HepG2 (cell line): ENCODE measurements around the gene ARRDC4. TPM values are rescaled to one million over a fixed set of nuclear protein-coding genes. Genes with fewer than 3 reads are reported as not detected.

Source experiments
- ATAC-seq: fragments of 200-7000 bp; cut with Tn5 transposase; 3 replicates; pipeline ENCODE4 v1.9.1; 2020; ENCODE audit warnings: mild to moderate bottlenecking, moderate library complexity
- BruUV-seq: library from RNA; stranded (reverse); fragments of 400-500 nt; replicated peaks from 2 replicates; lab custom pipeline; 2021; lab: Mats Ljungman, UMichigan
- CTCF ChIA-PET: fragments of 300-600 bp; formaldehyde crosslinking; extraction: SDS; loops from one replicate; lab custom pipeline; 2021; ENCODE audit warnings: low total read pairs, inconsistent platforms, low intra/inter-chr PET ratio; lab: Yijun Ruan, JAX
- POLR2A ChIA-PET: fragments of 350-600 bp; sonication (Branson Sonifier 250); formaldehyde crosslinking; loops from one replicate; lab custom pipeline; 2020; ENCODE audit warnings: antibody characterized with exemption, inconsistent platforms; lab: Yijun Ruan, JAX
- DNase-seq: peaks from one replicate; pipeline ENCODE4 v3.0.0-alpha.2; 2015; ENCODE audit warnings: low spot score
- FAIRE-seq: peaks from 3 replicates; lab custom pipeline; 2011; peaks lifted over from hg19 to GRCh38; lab: Jason Lieb, UNC
- H2AFZ ChIP-seq: one replicate; pipeline ENCODE4 v1.6.1; 2011; ENCODE audit warnings: low read length, inconsistent platforms
- H3K27ac ChIP-seq: fragments of 300-600 bp; 3 replicates; pipeline ENCODE4 v1.8.0; 2011; ENCODE audit warnings: mixed run types, mild to moderate bottlenecking, mixed read lengths, low read length, inconsistent platforms; ENCODE audit not compliant: insufficient read depth; ENCODE audit errors: extremely low read length
- H3K27me3 ChIP-seq, 2 experiments: fragments of 200-600 bp in 1 of 2; 2 replicates in 1 of 2; 3 replicates in 1 of 2; pipeline versions ENCODE4 v1.6.0 to v1.8.0; 2011; ENCODE audit warnings: low read length in 2 of 2, mild to moderate bottlenecking in 2 of 2, moderate library complexity in 2 of 2, inconsistent platforms in 1 of 2; ENCODE audit not compliant: insufficient read depth in 2 of 2, control insufficient read depth in 1 of 2
- H3K36me3 ChIP-seq, 2 experiments: fragments of 200-600 bp in 1 of 2; replicated peaks in 1 of 2; 2 replicates in 1 of 2; 3 replicates in 1 of 2; pipeline versions ENCODE4 v1.5.1 to v1.8.0; 2011; ENCODE audit warnings: low read length in 2 of 2, inconsistent platforms in 1 of 2; ENCODE audit not compliant: insufficient read depth in 2 of 2, control insufficient read depth in 1 of 2
- H3K4me1 ChIP-seq: 2 replicates; pipeline ENCODE4 v1.5.1; 2012; ENCODE audit warnings: low read length, inconsistent platforms; ENCODE audit not compliant: insufficient read depth
- H3K4me2 ChIP-seq: 2 replicates; pipeline ENCODE4 v1.6.0; 2011; ENCODE audit warnings: low read depth, low read length, inconsistent platforms
- H3K4me3 ChIP-seq, 3 experiments: fragments of 200-600 bp in 1 of 3; sonication (generic), shearing (Covaris generic) in 1 of 3; replicated peaks in 1 of 3; 2 replicates each; pipeline ENCODE4 v1.5.1; 2011 to 2016; ENCODE audit warnings: low read length in 3 of 3, inconsistent platforms in 2 of 3, low read depth in 2 of 3, mild to moderate bottlenecking in 2 of 3, control low read depth in 1 of 3, mixed read lengths in 1 of 3; ENCODE audit not compliant: insufficient read depth in 1 of 3
- H3K79me2 ChIP-seq: one replicate; pipeline ENCODE4 v1.6.1; 2011; ENCODE audit warnings: low read length, inconsistent platforms; ENCODE audit not compliant: insufficient read depth
- H3K9ac ChIP-seq: 2 replicates; pipeline ENCODE4 v1.6.0; 2011; ENCODE audit warnings: mild to moderate bottlenecking, low read depth, low read length, inconsistent platforms; ENCODE audit not compliant: insufficient read depth
- H3K9me3 ChIP-seq: 2 replicates; pipeline ENCODE4 v1.5.1; 2012; ENCODE audit warnings: mild to moderate bottlenecking, low read length
- H4K20me1 ChIP-seq: 2 replicates; pipeline ENCODE4 v1.6.0; 2011; ENCODE audit warnings: inconsistent platforms, mild to moderate bottlenecking, low read length, moderate library complexity; ENCODE audit not compliant: insufficient read depth
- AHDC1 ChIP-seq: sonication (generic); formaldehyde crosslinking; IDR thresholded peaks from 2 replicates; pipeline ENCODE4 v1.5.1; 2020; ENCODE audit warnings: mild to moderate bottlenecking, missing genetic modification reagents, borderline replicate concordance
- MIER2 ChIP-seq: IDR thresholded peaks from 2 replicates; pipeline ENCODE4 v1.6.1; 2016; ENCODE audit warnings: missing biosample characterization, missing genetic modification reagents
- NCOR1 ChIP-seq: fragments of 200-600 bp; sonication (generic); IDR thresholded peaks from 2 replicates; pipeline ENCODE4 v1.7.0; 2017; ENCODE audit warnings: antibody characterized with exemption, low read length, borderline replicate concordance
- POGK ChIP-seq: sonication (generic); formaldehyde crosslinking; conservative IDR thresholded peaks from 2 replicates; pipeline ENCODE4 v1.8.0; 2022; ENCODE audit warnings: mild to moderate bottlenecking, moderate library complexity, missing genetic modification reagents
- SIN3A ChIP-seq: IDR thresholded peaks from 2 replicates; pipeline ENCODE4 v1.6.1; 2011; ENCODE audit warnings: low read depth, mild to moderate bottlenecking, control low read depth, low read length, borderline replicate concordance
- TCF12 ChIP-seq, 2 experiments: fragments of 450-650 bp in 1 of 2; sonication (generic) in 1 of 2; formaldehyde crosslinking in 1 of 2; IDR thresholded peaks; 2 replicates each; pipeline versions ENCODE4 v1.6.1 to v1.8.0; 2017 to 2022; ENCODE audit warnings: antibody characterized with exemption in 1 of 2, mild to moderate bottlenecking in 1 of 2, missing genetic modification reagents in 1 of 2, moderate library complexity in 1 of 2
- ZNF431 ChIP-seq: sonication (generic); formaldehyde crosslinking; IDR thresholded peaks from 2 replicates; pipeline ENCODE4 v1.9.0; 2022; ENCODE audit warnings: missing genetic modification reagents, low read depth, mild to moderate bottlenecking, borderline replicate concordance
- ZNF713 ChIP-seq: sonication (generic); formaldehyde crosslinking; IDR thresholded peaks from 2 replicates; pipeline ENCODE4 v1.4.0; 2020; ENCODE audit warnings: mild to moderate bottlenecking, missing genetic modification reagents
- WGBS: methylation state at CpG from one replicate; pipeline ENCODE4 v1.1.6; 2017; ENCODE audit warnings: low lambda C conversion rate; 5-methylcytosine and 5-hydroxymethylcytosine counted together
- in situ Hi-C: cut with HindIII; loops from 2 replicates; pipeline ENCODE4 v1.10.0; 2017; ENCODE audit warnings: low pct_unique_long_range_greater_than_20kb; ENCODE audit not compliant: extremely low pct_ligation_motif_present
- intact Hi-C: fragments of 100-400 bp; cut with micrococcal nuclease; formaldehyde crosslinking; loops from one replicate; pipeline ENCODE4 v1.10.0; 2022; ENCODE audit not compliant: unreplicated experiment
- polyA plus RNA-seq, 8 experiments: library from polyadenylated mRNA; depleted of rRNA in 3 of 8; stranded (reverse) in 7 of 8; unstranded in 1 of 8; fragments of >200 nt; fragmentation: Illumina TruSeq in 4 of 8; extraction: Trizol in 4 of 8; gene quantifications; 2 replicates each; pipeline versions ENCODE4 v1.2.1 to v1.2.3, GENCODE V29; 2011 to 2016; ENCODE audit warnings: low read depth in 4 of 8, missing spikeins in 1 of 8, mixed read lengths in 1 of 8; ENCODE audit not compliant: insufficient read depth in 1 of 8
- total RNA-seq, 5 experiments: library from RNA; depleted of rRNA; stranded (reverse); fragments of >200 nt; fragmentation: Illumina TruSeq; extraction: Trizol; gene quantifications; 2 replicates each; pipeline ENCODE4 v1.2.3, GENCODE V29; 2016; ENCODE audit warnings: low read depth in 1 of 5
- TF ChIP-seq, protein P1 (sequence below): IDR thresholded peaks from 2 replicates; pipeline ENCODE4 v1.6.1; 2016; ENCODE audit warnings: missing compliant biosample characterization, missing genetic modification reagents, borderline replicate concordance
- TF ChIP-seq, protein P2 (sequence below): sonication (generic); formaldehyde crosslinking; IDR thresholded peaks from 2 replicates; pipeline ENCODE4 v1.4.0; 2020; ENCODE audit warnings: missing genetic modification reagents

ARRDC4 gene
- total and polyA plus RNA-seq, 2 of the 13 experiments (the other 11 are each of a cell fraction or from before 2014, with no cell fraction given), result 1.5 to 2.5 TPM

GRCh38 chr15:97986781-97987180, 26.3 kb downstream of the ARRDC4 start (continued):
- TF ChIP-seq AHDC1 (CRISPR knock-in tag) (no peak), TCF12 (IDR thresholded peaks at IDR 0.05) (no peak), TCF12 (CRISPR knock-in tag; IDR thresholded peaks at IDR 0.05) (no peak)
- TF ChIP-seq, protein P1, sequence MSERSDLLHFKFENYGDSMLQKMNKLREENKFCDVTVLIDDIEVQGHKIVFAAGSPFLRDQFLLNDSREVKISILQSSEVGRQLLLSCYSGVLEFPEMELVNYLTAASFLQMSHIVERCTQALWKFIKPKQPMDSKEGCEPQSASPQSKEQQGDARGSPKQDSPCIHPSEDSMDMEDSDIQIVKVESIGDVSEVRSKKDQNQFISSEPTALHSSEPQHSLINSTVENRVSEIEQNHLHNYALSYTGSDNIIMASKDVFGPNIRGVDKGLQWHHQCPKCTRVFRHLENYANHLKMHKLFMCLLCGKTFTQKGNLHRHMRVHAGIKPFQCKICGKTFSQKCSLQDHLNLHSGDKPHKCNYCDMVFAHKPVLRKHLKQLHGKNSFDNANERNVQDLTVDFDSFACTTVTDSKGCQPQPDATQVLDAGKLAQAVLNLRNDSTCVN (CRISPR knock-in tag), result no peak

DNA sequence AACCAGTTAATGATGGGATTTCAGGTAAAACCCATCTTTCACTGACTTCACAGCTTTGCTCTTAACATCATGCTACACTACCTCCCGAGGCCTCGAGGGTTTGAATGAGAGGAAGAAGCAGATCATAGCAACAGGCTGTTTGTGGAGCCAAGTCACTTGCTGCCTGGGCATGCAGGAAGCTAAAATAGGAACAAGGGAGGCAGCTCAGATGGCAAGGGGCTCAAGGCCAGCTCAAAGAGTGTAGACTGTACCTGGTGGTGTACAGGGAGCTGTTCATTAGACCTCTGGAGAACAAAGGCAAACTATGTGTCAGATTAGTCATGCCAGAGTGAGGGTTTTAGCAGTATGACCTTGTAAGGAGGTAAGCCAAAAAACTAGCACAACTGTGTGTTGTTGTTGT, 28.8 kb downstream of the ARRDC4 start:
- ChIA-PET POLR2A (no interaction called here), CTCF (no interaction called here)
- no peaks in the 10 kb centered on the region for H3K36me3 ChIP-seq
- H3K79me2 ChIP-seq, result no peaks in the 10 kb centered on the region
- 0% methylated on average over 2 of the region's 2 CpGs for WGBS
- no peak overlapping the region for H3K4me3 ChIP-seq
- no peak overlapping the region for H3K9ac ChIP-seq
- DNase-seq, result no peak
- H3K27ac ChIP-seq, result no peak overlapping the region
- peaks cover 22% of the 10 kb centered on the region for H3K9me3 ChIP-seq
- no peak overlapping the region for H2AFZ ChIP-seq
- no peak overlapping the region for H3K4me2 ChIP-seq
- in situ Hi-C loops, result no loop called here
- no TSS peak for BruUV-seq
- no peak for FAIRE-seq
- intact Hi-C loops, result no loop called here
- no peaks in the 10 kb centered on the region for H4K20me1 ChIP-seq
- H3K27me3 ChIP-seq, result no peaks in the 10 kb centered on the region
- H3K4me1 ChIP-seq, result peaks cover 12% of the 10 kb centered on the region; the same call in 1 of the 2 replicates
- no peak for ATAC-seq
- TF ChIP-seq SIN3A, result no peak
- TF ChIP-seq ZNF431 (CRISPR knock-in tag), result no peak
- TF ChIP-seq NCOR1, result no peak
- no peak for TF ChIP-seq POGK (CRISPR knock-in tag)
- TF ChIP-seq, protein P2, sequence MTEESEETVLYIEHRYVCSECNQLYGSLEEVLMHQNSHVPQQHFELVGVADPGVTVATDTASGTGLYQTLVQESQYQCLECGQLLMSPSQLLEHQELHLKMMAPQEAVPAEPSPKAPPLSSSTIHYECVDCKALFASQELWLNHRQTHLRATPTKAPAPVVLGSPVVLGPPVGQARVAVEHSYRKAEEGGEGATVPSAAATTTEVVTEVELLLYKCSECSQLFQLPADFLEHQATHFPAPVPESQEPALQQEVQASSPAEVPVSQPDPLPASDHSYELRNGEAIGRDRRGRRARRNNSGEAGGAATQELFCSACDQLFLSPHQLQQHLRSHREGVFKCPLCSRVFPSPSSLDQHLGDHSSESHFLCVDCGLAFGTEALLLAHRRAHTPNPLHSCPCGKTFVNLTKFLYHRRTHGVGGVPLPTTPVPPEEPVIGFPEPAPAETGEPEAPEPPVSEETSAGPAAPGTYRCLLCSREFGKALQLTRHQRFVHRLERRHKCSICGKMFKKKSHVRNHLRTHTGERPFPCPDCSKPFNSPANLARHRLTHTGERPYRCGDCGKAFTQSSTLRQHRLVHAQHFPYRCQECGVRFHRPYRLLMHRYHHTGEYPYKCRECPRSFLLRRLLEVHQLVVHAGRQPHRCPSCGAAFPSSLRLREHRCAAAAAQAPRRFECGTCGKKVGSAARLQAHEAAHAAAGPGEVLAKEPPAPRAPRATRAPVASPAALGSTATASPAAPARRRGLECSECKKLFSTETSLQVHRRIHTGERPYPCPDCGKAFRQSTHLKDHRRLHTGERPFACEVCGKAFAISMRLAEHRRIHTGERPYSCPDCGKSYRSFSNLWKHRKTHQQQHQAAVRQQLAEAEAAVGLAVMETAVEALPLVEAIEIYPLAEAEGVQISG (CRISPR knock-in tag), result no peak
- TF ChIP-seq ZNF713, result no peak
- TF ChIP-seq MIER2 (CRISPR knock-in tag), result no peak
